ENCODE measurements around the gene HYPK. TPM values are rescaled to one million over a fixed set of nuclear protein-coding genes. Genes with fewer than 3 reads are reported as not detected.

HYPK gene
- polyA plus RNA-seq, 1 donor from 2014 or later = 5.0 TPM

DNA sequence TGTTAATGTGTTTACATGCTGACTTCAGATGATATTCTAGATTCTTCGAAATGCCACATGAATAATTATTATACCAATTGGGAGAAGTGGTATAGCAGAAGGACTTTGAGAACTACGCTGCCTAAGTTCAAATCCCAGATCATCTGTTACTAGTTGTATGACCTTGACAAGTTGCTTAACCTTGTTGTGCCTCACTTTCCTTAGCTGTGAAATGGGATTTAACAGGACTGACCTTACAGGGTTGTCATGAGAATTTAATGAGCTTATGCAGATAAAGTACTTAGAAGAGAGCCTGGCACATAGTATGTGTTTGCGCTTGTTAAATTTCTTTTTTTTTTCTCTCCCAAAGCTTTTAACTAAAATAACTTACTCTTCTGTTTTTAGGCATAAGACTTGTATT lies 50.9 kb downstream of the HYPK start:
- no peak overlapping the region for H3K4me3 ChIP-seq (ENCODE audit: low read length)
- H3K36me3 ChIP-seq (ENCODE audit: insufficient read depth, low read length) = no peaks in the 10 kb centered on the region
- H3F3A ChIP-seq (ENCODE audit: insufficient read depth, low read length, poor library complexity, severe bottlenecking) = no peaks in the 10 kb centered on the region
- H4K20me1 ChIP-seq (ENCODE audit: insufficient read depth) = no peaks in the 10 kb centered on the region
- H3K4me2 ChIP-seq (ENCODE audit: low read length) = no peak overlapping the region
- no peak overlapping the region for H2AFZ ChIP-seq (ENCODE audit: low read depth, low read length)
- no peak overlapping the region for H3K9ac ChIP-seq (ENCODE audit: low read length)
- H3K27ac ChIP-seq (ENCODE audit: low read length) = no peak overlapping the region
- H3K9me2 ChIP-seq (ENCODE audit: insufficient read depth, low read length) = no peaks in the 10 kb centered on the region
- H3K27me3 ChIP-seq (ENCODE audit: insufficient read depth, low read depth, low read length) = no peaks in the 10 kb centered on the region
- TF ChIP-seq TAF1 (IDR thresholded peaks at IDR 0.05; ENCODE audit: low read depth) (no peak), MXI1 (conservative IDR thresholded peaks at IDR 0.05; ENCODE audit: poor library complexity, severe bottlenecking) (no peak), SMC3 (conservative IDR thresholded peaks at IDR 0.05; ENCODE audit: poor library complexity) (no peak), RAD21 (conservative IDR thresholded peaks at IDR 0.05) (no peak), POLR2AphosphoS5 (IDR thresholded peaks at IDR 0.05) (no peak), EZH2 (IDR thresholded peaks at IDR 0.05; ENCODE audit: borderline replicate concordance, insufficient read depth, low read length, poor library complexity, severe bottlenecking) (no peak), EP300 (conservative IDR thresholded peaks at IDR 0.05; ENCODE audit: poor library complexity, severe bottlenecking) (no peak)
- TF ChIP-seq, protein P1, sequence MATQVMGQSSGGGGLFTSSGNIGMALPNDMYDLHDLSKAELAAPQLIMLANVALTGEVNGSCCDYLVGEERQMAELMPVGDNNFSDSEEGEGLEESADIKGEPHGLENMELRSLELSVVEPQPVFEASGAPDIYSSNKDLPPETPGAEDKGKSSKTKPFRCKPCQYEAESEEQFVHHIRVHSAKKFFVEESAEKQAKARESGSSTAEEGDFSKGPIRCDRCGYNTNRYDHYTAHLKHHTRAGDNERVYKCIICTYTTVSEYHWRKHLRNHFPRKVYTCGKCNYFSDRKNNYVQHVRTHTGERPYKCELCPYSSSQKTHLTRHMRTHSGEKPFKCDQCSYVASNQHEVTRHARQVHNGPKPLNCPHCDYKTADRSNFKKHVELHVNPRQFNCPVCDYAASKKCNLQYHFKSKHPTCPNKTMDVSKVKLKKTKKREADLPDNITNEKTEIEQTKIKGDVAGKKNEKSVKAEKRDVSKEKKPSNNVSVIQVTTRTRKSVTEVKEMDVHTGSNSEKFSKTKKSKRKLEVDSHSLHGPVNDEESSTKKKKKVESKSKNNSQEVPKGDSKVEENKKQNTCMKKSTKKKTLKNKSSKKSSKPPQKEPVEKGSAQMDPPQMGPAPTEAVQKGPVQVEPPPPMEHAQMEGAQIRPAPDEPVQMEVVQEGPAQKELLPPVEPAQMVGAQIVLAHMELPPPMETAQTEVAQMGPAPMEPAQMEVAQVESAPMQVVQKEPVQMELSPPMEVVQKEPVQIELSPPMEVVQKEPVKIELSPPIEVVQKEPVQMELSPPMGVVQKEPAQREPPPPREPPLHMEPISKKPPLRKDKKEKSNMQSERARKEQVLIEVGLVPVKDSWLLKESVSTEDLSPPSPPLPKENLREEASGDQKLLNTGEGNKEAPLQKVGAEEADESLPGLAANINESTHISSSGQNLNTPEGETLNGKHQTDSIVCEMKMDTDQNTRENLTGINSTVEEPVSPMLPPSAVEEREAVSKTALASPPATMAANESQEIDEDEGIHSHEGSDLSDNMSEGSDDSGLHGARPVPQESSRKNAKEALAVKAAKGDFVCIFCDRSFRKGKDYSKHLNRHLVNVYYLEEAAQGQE (IDR thresholded peaks at IDR 0.05; ENCODE audit: borderline replicate concordance) = no peak
- TF ChIP-seq, protein P2, sequence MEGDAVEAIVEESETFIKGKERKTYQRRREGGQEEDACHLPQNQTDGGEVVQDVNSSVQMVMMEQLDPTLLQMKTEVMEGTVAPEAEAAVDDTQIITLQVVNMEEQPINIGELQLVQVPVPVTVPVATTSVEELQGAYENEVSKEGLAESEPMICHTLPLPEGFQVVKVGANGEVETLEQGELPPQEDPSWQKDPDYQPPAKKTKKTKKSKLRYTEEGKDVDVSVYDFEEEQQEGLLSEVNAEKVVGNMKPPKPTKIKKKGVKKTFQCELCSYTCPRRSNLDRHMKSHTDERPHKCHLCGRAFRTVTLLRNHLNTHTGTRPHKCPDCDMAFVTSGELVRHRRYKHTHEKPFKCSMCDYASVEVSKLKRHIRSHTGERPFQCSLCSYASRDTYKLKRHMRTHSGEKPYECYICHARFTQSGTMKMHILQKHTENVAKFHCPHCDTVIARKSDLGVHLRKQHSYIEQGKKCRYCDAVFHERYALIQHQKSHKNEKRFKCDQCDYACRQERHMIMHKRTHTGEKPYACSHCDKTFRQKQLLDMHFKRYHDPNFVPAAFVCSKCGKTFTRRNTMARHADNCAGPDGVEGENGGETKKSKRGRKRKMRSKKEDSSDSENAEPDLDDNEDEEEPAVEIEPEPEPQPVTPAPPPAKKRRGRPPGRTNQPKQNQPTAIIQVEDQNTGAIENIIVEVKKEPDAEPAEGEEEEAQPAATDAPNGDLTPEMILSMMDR (IDR thresholded peaks at IDR 0.05; ENCODE audit: poor library complexity, severe bottlenecking) = no peak
- H3K9me3 ChIP-seq (ENCODE audit: low read length) = no peaks in the 10 kb centered on the region
- H3K79me2 ChIP-seq (replicated peaks; ENCODE audit: insufficient read depth, low read length) = no peaks in the 10 kb centered on the region

DNA sequence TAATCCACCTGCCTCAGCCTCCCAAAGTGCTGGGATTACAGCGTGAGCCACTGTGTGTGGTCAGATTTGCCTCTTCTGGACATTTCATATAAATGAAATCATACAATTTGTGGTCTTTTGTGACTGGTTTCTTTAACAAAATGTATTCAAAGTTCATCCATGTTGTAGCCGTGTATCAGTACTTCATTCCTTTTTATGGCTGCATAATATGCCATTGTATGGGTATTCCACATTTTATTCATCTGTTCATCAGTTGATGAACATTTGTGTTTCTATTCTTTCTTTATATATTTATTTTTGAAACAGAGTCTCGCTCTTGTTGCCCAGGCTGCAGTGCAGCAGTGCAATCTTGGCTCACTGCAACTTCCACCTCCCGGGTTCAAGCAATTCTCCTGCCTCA lies 52.2 kb downstream of the HYPK start:
- no peaks in the 10 kb centered on the region for H3F3A ChIP-seq (ENCODE audit: insufficient read depth, low read length, poor library complexity, severe bottlenecking)
- H3K36me3 ChIP-seq (ENCODE audit: insufficient read depth, low read length) = no peaks in the 10 kb centered on the region
- no peaks in the 10 kb centered on the region for H3K9me2 ChIP-seq (ENCODE audit: insufficient read depth, low read length)
- TF ChIP-seq MXI1 (conservative IDR thresholded peaks at IDR 0.05; ENCODE audit: poor library complexity, severe bottlenecking) (no peak), EP300 (conservative IDR thresholded peaks at IDR 0.05; ENCODE audit: poor library complexity, severe bottlenecking) (no peak), EZH2 (IDR thresholded peaks at IDR 0.05; ENCODE audit: borderline replicate concordance, insufficient read depth, low read length, poor library complexity, severe bottlenecking) (no peak), RAD21 (conservative IDR thresholded peaks at IDR 0.05) (no peak), POLR2AphosphoS5 (IDR thresholded peaks at IDR 0.05) (no peak), TAF1 (IDR thresholded peaks at IDR 0.05; ENCODE audit: low read depth) (no peak), SMC3 (conservative IDR thresholded peaks at IDR 0.05; ENCODE audit: poor library complexity) (no peak)
- TF ChIP-seq, protein P1 (IDR thresholded peaks at IDR 0.05; ENCODE audit: borderline replicate concordance) = no peak
- TF ChIP-seq, protein P2 (IDR thresholded peaks at IDR 0.05; ENCODE audit: poor library complexity, severe bottlenecking) = no peak
- no peak overlapping the region for H3K27ac ChIP-seq (ENCODE audit: low read length)
- no peak overlapping the region for H3K4me3 ChIP-seq (ENCODE audit: low read length)
- H4K20me1 ChIP-seq (ENCODE audit: insufficient read depth) = no peaks in the 10 kb centered on the region
- no peaks in the 10 kb centered on the region for H3K79me2 ChIP-seq (replicated peaks; ENCODE audit: insufficient read depth, low read length)
- H2AFZ ChIP-seq (ENCODE audit: low read depth, low read length) = no peak overlapping the region
- H3K9ac ChIP-seq (ENCODE audit: low read length) = no peak overlapping the region
- no peak overlapping the region for H3K4me2 ChIP-seq (ENCODE audit: low read length)
- H3K27me3 ChIP-seq (ENCODE audit: insufficient read depth, low read depth, low read length) = no peaks in the 10 kb centered on the region
- H3K9me3 ChIP-seq (ENCODE audit: low read length) = no peaks in the 10 kb centered on the region

Data from neural cell (in vitro differentiated cells).